ENCODE results near the gene MAD1L1. TPM values are rescaled to one million over a fixed set of nuclear protein-coding genes. Genes with fewer than 3 reads are reported as not detected.

The MAD1L1 gene
- total RNA-seq, 1 donor from 2014 or later, result 32.7 TPM

GRCh38 chr7:2085804-2086203 is 146.9 kb downstream of the MAD1L1 start:
- H3K36me3 Mint-ChIP-seq (ENCODE audit: unreplicated experiment), result peaks cover 4% of the 10 kb centered on the region
- no peaks in the 10 kb centered on the region for H3K9me3 Mint-ChIP-seq (ENCODE audit: unreplicated experiment)
- H3K27me3 Mint-ChIP-seq (ENCODE audit: unreplicated experiment), result no peaks in the 10 kb centered on the region
- H3K4me1 Mint-ChIP-seq (ENCODE audit: unreplicated experiment), result no peaks in the 10 kb centered on the region
- TF ChIP-seq CTCF (IDR thresholded peaks at IDR 0.05), result no peak
- no peak for DNase-seq (ENCODE audit: extremely low spot score, unreplicated experiment)
- no peak overlapping the region for H3K27ac Mint-ChIP-seq (ENCODE audit: unreplicated experiment)
- no peak overlapping the region for H3K4me3 Mint-ChIP-seq (ENCODE audit: unreplicated experiment)

- no peak for TF ChIP-seq CTCF (IDR thresholded peaks at IDR 0.05)
- Mint-ChIP-seq H3K36me3 (ENCODE audit: unreplicated experiment) (peaks cover 4% of the 10 kb centered on the region), H3K4me3 (ENCODE audit: unreplicated experiment) (no peak overlapping the region), H3K27ac (ENCODE audit: unreplicated experiment) (no peak overlapping the region), H3K9me3 (ENCODE audit: unreplicated experiment) (no peaks in the 10 kb centered on the region), H3K4me1 (ENCODE audit: unreplicated experiment) (no peaks in the 10 kb centered on the region), H3K27me3 (ENCODE audit: unreplicated experiment) (no peaks in the 10 kb centered on the region)
- no peak for DNase-seq (ENCODE audit: extremely low spot score, unreplicated experiment)
Observed at GRCh38 chr7:2084781-2085505, 147.8 kb downstream of the MAD1L1 start.

GRCh38 chr7:2084331-2084730 is 148.4 kb downstream of the MAD1L1 start:
- peaks cover 4% of the 10 kb centered on the region for H3K36me3 Mint-ChIP-seq (ENCODE audit: unreplicated experiment)
- H3K4me1 Mint-ChIP-seq (ENCODE audit: unreplicated experiment), result no peaks in the 10 kb centered on the region
- H3K9me3 Mint-ChIP-seq (ENCODE audit: unreplicated experiment), result no peaks in the 10 kb centered on the region
- no peak overlapping the region for H3K27ac Mint-ChIP-seq (ENCODE audit: unreplicated experiment)
- TF ChIP-seq CTCF (IDR thresholded peaks at IDR 0.05), result no peak
- no peak for DNase-seq (ENCODE audit: extremely low spot score, unreplicated experiment)
- H3K4me3 Mint-ChIP-seq (ENCODE audit: unreplicated experiment), result no peak overlapping the region
- no peaks in the 10 kb centered on the region for H3K27me3 Mint-ChIP-seq (ENCODE audit: unreplicated experiment)

GRCh38 chr7:2083362-2083761 is 149.4 kb downstream of the MAD1L1 start:
- Mint-ChIP-seq H3K27me3 (ENCODE audit: unreplicated experiment) (no peaks in the 10 kb centered on the region), H3K9me3 (ENCODE audit: unreplicated experiment) (no peaks in the 10 kb centered on the region), H3K4me3 (ENCODE audit: unreplicated experiment) (no peak overlapping the region), H3K27ac (ENCODE audit: unreplicated experiment) (no peak overlapping the region), H3K4me1 (ENCODE audit: unreplicated experiment) (no peaks in the 10 kb centered on the region), H3K36me3 (ENCODE audit: unreplicated experiment) (peaks cover 4% of the 10 kb centered on the region)
- TF ChIP-seq CTCF (IDR thresholded peaks at IDR 0.05), result no peak
- DNase-seq (ENCODE audit: extremely low spot score, unreplicated experiment), result no peak

GRCh38 chr7:2082139-2082998 is 150.4 kb downstream of the MAD1L1 start:
- no peaks in the 10 kb centered on the region for H3K27me3 Mint-ChIP-seq (ENCODE audit: unreplicated experiment)

More at GRCh38 chr7:2082139-2082998, 150.4 kb downstream of the MAD1L1 start:
- Mint-ChIP-seq H3K4me1 (ENCODE audit: unreplicated experiment) (no peaks in the 10 kb centered on the region), H3K36me3 (ENCODE audit: unreplicated experiment) (peaks cover 4% of the 10 kb centered on the region), H3K27ac (ENCODE audit: unreplicated experiment) (no peak overlapping the region), H3K9me3 (ENCODE audit: unreplicated experiment) (no peaks in the 10 kb centered on the region), H3K4me3 (ENCODE audit: unreplicated experiment) (no peak overlapping the region)
- no peak for TF ChIP-seq CTCF (IDR thresholded peaks at IDR 0.05)
- DNase-seq (ENCODE audit: extremely low spot score, unreplicated experiment), result no peak

All from osteocyte (in vitro differentiated cells).